ENCODE results near the gene RASSF1.
A peak's percentile ranks its signal among the peaks of the same experiment; 100 is the strongest.
"Not testable (repeated sequence)": the region's sequence is repeated elsewhere in the genome, so short reads cannot be mapped to it uniquely, and the experiment has no call there.

RASSF1 gene

GRCh38 chr3:50322386-50323091 is 18.1 kb downstream of the RASSF1 start, which contains the start of gene HYAL2:
TSS of gene HYAL2 (minus strand) at chr3:50322745. CDS start at chr3:50320489, 2,256 bp downstream.
- DNase-seq = no peak

GRCh38 chr3:50322115-50322385 is 18.6 kb downstream of the RASSF1 start:
- no peak for DNase-seq

GRCh38 chr3:50321336-50322114 is 19.1 kb downstream of the RASSF1 start:
- DNase-seq = peak; percentile 94

- peak; percentile 71 for DNase-seq
These were observed 19.7 kb downstream of the RASSF1 start for GRCh38 chr3:50320853-50321335.

- DNase-seq = no peak
These were observed 20.6 kb downstream of the RASSF1 start for GRCh38 chr3:50319894-50320625.

- DNase-seq = no peak
These were observed 21.3 kb downstream of the RASSF1 start for GRCh38 chr3:50319181-50319893.

GRCh38 chr3:50318615-50319014 is 22.0 kb downstream of the RASSF1 start:
- DNase-seq = no peak

GRCh38 chr3:50318163-50318562 is 22.5 kb downstream of the RASSF1 start:
- DNase-seq = no peak

GRCh38 chr3:50317300-50317699 is 23.3 kb downstream of the RASSF1 start:
- DNase-seq = no peak

GRCh38 chr3:50316657-50317242 is 23.9 kb downstream of the RASSF1 start:
- DNase-seq = no peak

- no peak for DNase-seq
These were observed 25.8 kb downstream of the RASSF1 start for GRCh38 chr3:50314816-50315215.

- no peak for DNase-seq
These were observed 26.3 kb downstream of the RASSF1 start for GRCh38 chr3:50314342-50314741.

GRCh38 chr3:50312041-50312440 is 28.6 kb downstream of the RASSF1 start:
- not testable (repeated sequence) for DNase-seq

- DNase-seq = no peak
These were observed 36.0 kb downstream of the RASSF1 start for GRCh38 chr3:50304601-50305000.

GRCh38 chr3:50303013-50303815 is 37.4 kb downstream of the RASSF1 start, which contains the start of gene HYAL1:
TSS of gene HYAL1 (minus strand) at chr3:50303574. CDS start at chr3:50302956, 618 bp downstream.
- DNase-seq = no peak

- DNase-seq = no peak
These were observed 38.3 kb downstream of the RASSF1 start for GRCh38 chr3:50302095-50303012.

- DNase-seq = no peak
These were observed 39.9 kb downstream of the RASSF1 start for GRCh38 chr3:50300681-50301254.

GRCh38 chr3:50299929-50300680 is 40.5 kb downstream of the RASSF1 start:
- DNase-seq = no peak

- DNase-seq = no peak
These were observed 41.1 kb downstream of the RASSF1 start for GRCh38 chr3:50299638-50299928.
